HepG2 (cell line): ENCODE measurements around the gene RNASE7. TPM values are rescaled to one million over a fixed set of nuclear protein-coding genes. Genes with fewer than 3 reads are reported as not detected.

Source experiments
- HDAC1 ChIP-seq: sonication (generic); formaldehyde crosslinking; IDR thresholded peaks from 2 replicates; pipeline ENCODE4 v1.5.1; 2020; ENCODE audit warnings: mild to moderate bottlenecking, missing genetic modification reagents
- HOXA3 ChIP-seq: sonication (generic); formaldehyde crosslinking; IDR thresholded peaks from 2 replicates; pipeline ENCODE4 v1.5.0; 2020; ENCODE audit warnings: missing genetic modification reagents
- JDP2 ChIP-seq: sonication (generic); formaldehyde crosslinking; IDR thresholded peaks from 2 replicates; pipeline ENCODE4 v1.8.1; 2022; ENCODE audit warnings: missing genetic modification reagents, borderline replicate concordance
- KAT8 ChIP-seq: IDR thresholded peaks from 2 replicates; pipeline ENCODE4 v1.6.1; 2016; ENCODE audit warnings: missing genetic modification reagents, missing compliant biosample characterization
- MEIS1 ChIP-seq: sonication (generic); formaldehyde crosslinking; IDR thresholded peaks from 2 replicates; pipeline ENCODE4 v1.9.0; 2021; ENCODE audit warnings: mild to moderate bottlenecking, missing genetic modification reagents, moderate library complexity, borderline replicate concordance
- ZFP90 ChIP-seq: sonication (generic); formaldehyde crosslinking; IDR thresholded peaks from 2 replicates; pipeline ENCODE4 v1.8.0; 2022; ENCODE audit warnings: missing genetic modification reagents, mild to moderate bottlenecking, inconsistent platforms, borderline replicate concordance
- ZFYVE20 ChIP-seq: sonication (generic); formaldehyde crosslinking; IDR thresholded peaks from 2 replicates; pipeline ENCODE4 v1.8.0; 2023; ENCODE audit warnings: low read depth, mild to moderate bottlenecking, moderate library complexity, missing genetic modification reagents, borderline replicate concordance
- ZMYM3 ChIP-seq: sonication (generic); formaldehyde crosslinking; IDR thresholded peaks from 2 replicates; pipeline ENCODE4 v1.5.1; 2020; ENCODE audit warnings: mild to moderate bottlenecking, missing genetic modification reagents
- ZNF430 ChIP-seq: sonication (generic); formaldehyde crosslinking; IDR thresholded peaks from 2 replicates; pipeline ENCODE4 v1.9.0; 2021; ENCODE audit warnings: mild to moderate bottlenecking, missing genetic modification reagents
- ZNF569 ChIP-seq: sonication (generic); formaldehyde crosslinking; IDR thresholded peaks from 2 replicates; pipeline ENCODE4 v1.5.0; 2020; ENCODE audit warnings: mild to moderate bottlenecking, missing genetic modification reagents, moderate library complexity, borderline replicate concordance
- ZNF766 ChIP-seq: sonication (generic); formaldehyde crosslinking; IDR thresholded peaks from 2 replicates; pipeline ENCODE4 v1.5.0; 2020; ENCODE audit warnings: missing genetic modification reagents, borderline replicate concordance
- ZNF792 ChIP-seq: IDR thresholded peaks from 2 replicates; pipeline ENCODE4 v1.6.1; 2016
- polyA plus RNA-seq, 8 experiments: library from polyadenylated mRNA; depleted of rRNA in 3 of 8; stranded (reverse) in 7 of 8; unstranded in 1 of 8; fragments of >200 nt; fragmentation: Illumina TruSeq in 4 of 8; extraction: Trizol in 4 of 8; gene quantifications; 2 replicates each; pipeline versions ENCODE4 v1.2.1 to v1.2.3, GENCODE V29; 2011 to 2016; ENCODE audit warnings: low read depth in 4 of 8, missing spikeins in 1 of 8, mixed read lengths in 1 of 8; ENCODE audit not compliant: insufficient read depth in 1 of 8
- total RNA-seq, 5 experiments: library from RNA; depleted of rRNA; stranded (reverse); fragments of >200 nt; fragmentation: Illumina TruSeq; extraction: Trizol; gene quantifications; 2 replicates each; pipeline ENCODE4 v1.2.3, GENCODE V29; 2016; ENCODE audit warnings: low read depth in 1 of 5
- TF ChIP-seq, protein P1 (sequence below): IDR thresholded peaks from 2 replicates; pipeline ENCODE4 v1.6.1; 2016; ENCODE audit warnings: mild to moderate bottlenecking
- TF ChIP-seq, protein P2 (sequence below): sonication (generic); formaldehyde crosslinking; IDR thresholded peaks from 2 replicates; pipeline ENCODE4 v1.4.0; 2020; ENCODE audit warnings: missing genetic modification reagents
- TF ChIP-seq, protein P3 (sequence below): IDR thresholded peaks from 2 replicates; pipeline ENCODE4 v1.6.1; 2018; ENCODE audit warnings: missing genetic modification reagents
- TF ChIP-seq, protein P4 (sequence below): sonication (generic); formaldehyde crosslinking; conservative IDR thresholded peaks from 2 replicates; pipeline ENCODE4 v1.8.0; 2022; ENCODE audit warnings: mild to moderate bottlenecking, moderate library complexity, missing genetic modification reagents
- TF ChIP-seq, protein P5 (sequence below): sonication (generic); formaldehyde crosslinking; IDR thresholded peaks from 2 replicates; pipeline ENCODE4 v1.4.0; 2020; ENCODE audit warnings: missing genetic modification reagents, borderline replicate concordance

Gene RNASE7
- total and polyA plus RNA-seq, 2 of the 13 experiments (the other 11 are each of a cell fraction or from before 2014, with no cell fraction given): 0.04 TPM; not detected in 1

DNA sequence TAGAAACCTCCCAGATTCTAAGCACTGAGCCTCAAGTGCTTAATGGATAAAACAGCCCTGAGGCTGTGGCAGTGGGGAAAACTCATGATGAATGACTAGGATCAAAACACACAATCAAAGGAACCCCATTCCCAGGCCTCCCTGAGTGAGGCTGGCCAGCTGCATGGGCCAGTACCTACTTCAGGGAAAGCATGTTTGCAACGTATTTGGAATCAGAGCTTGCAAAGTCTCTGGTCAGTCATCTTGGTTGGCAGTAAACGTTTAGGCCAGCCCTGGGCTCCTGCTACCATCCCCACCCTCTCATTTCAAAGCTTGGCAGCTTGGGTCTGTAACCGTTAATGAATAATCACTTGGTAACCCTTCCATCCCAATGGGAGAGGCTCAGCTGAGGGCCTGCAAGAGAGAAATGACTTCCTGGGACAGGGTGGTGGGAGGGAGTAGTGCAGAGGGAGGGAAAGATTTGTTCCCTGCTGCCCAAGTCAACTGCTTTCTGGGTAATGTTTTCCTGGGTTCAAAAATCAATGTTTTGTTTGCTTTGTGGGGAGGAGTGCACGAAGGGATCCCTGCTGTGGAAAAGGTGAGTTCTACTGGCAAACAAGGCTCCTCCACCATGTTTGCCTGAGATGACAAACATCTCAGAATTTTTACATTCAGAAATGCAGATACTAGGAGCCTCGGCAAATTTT is 13.4 kb downstream of the RNASE7 start (continued):
- TF ChIP-seq, protein P1, sequence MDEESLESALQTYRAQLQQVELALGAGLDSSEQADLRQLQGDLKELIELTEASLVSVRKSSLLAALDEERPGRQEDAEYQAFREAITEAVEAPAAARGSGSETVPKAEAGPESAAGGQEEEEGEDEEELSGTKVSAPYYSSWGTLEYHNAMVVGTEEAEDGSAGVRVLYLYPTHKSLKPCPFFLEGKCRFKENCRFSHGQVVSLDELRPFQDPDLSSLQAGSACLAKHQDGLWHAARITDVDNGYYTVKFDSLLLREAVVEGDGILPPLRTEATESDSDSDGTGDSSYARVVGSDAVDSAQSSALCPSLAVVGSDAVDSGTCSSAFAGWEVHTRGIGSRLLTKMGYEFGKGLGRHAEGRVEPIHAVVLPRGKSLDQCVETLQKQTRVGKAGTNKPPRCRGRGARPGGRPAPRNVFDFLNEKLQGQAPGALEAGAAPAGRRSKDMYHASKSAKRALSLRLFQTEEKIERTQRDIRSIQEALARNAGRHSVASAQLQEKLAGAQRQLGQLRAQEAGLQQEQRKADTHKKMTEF (CRISPR knock-in tag): peak; percentile 80
- TF ChIP-seq MEIS1 (CRISPR knock-in tag): peak; percentile 94
- TF ChIP-seq, protein P2, sequence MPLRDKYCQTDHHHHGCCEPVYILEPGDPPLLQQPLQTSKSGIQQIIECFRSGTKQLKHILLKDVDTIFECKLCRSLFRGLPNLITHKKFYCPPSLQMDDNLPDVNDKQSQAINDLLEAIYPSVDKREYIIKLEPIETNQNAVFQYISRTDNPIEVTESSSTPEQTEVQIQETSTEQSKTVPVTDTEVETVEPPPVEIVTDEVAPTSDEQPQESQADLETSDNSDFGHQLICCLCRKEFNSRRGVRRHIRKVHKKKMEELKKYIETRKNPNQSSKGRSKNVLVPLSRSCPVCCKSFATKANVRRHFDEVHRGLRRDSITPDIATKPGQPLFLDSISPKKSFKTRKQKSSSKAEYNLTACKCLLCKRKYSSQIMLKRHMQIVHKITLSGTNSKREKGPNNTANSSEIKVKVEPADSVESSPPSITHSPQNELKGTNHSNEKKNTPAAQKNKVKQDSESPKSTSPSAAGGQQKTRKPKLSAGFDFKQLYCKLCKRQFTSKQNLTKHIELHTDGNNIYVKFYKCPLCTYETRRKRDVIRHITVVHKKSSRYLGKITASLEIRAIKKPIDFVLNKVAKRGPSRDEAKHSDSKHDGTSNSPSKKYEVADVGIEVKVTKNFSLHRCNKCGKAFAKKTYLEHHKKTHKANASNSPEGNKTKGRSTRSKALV: 0 out of 2 replicates have a peak, but pooled peaks have one; percentile 21
- TF ChIP-seq ZNF766: peak; percentile 75; the same call in 1 of the 2 replicates
- TF ChIP-seq, protein P3, sequence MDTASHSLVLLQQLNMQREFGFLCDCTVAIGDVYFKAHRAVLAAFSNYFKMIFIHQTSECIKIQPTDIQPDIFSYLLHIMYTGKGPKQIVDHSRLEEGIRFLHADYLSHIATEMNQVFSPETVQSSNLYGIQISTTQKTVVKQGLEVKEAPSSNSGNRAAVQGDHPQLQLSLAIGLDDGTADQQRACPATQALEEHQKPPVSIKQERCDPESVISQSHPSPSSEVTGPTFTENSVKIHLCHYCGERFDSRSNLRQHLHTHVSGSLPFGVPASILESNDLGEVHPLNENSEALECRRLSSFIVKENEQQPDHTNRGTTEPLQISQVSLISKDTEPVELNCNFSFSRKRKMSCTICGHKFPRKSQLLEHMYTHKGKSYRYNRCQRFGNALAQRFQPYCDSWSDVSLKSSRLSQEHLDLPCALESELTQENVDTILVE (CRISPR knock-in tag): no peak
- peak; percentile 85 for TF ChIP-seq ZNF792 (CRISPR knock-in tag)
- TF ChIP-seq JDP2: no peak
- no peak; the same call in 1 of the 2 replicates for TF ChIP-seq ZNF569 (CRISPR knock-in tag)
- TF ChIP-seq KAT8 (CRISPR knock-in tag): peak; percentile 79
- peak; percentile 93 for TF ChIP-seq HOXA3 (CRISPR knock-in tag)
- peak; percentile 78 for TF ChIP-seq ZMYM3 (CRISPR knock-in tag)
- TF ChIP-seq ZNF430 (CRISPR knock-in tag): peak; percentile 83; the same call in 1 of the 2 replicates
- TF ChIP-seq ZFYVE20 (CRISPR knock-in tag): no peak
- TF ChIP-seq, protein P4, sequence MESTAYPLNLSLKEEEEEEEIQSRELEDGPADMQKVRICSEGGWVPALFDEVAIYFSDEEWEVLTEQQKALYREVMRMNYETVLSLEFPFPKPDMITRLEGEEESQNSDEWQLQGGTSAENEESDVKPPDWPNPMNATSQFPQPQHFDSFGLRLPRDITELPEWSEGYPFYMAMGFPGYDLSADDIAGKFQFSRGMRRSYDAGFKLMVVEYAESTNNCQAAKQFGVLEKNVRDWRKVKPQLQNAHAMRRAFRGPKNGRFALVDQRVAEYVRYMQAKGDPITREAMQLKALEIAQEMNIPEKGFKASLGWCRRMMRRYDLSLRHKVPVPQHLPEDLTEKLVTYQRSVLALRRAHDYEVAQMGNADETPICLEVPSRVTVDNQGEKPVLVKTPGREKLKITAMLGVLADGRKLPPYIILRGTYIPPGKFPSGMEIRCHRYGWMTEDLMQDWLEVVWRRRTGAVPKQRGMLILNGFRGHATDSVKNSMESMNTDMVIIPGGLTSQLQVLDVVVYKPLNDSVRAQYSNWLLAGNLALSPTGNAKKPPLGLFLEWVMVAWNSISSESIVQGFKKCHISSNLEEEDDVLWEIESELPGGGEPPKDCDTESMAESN (CRISPR knock-in tag): peak; percentile 75; the same call in 1 of the 2 replicates
- peak; percentile 67; the same call in 1 of the 2 replicates for TF ChIP-seq ZFP90 (CRISPR knock-in tag)
- TF ChIP-seq HDAC1: peak; percentile 69; the same call in 1 of the 2 replicates
- TF ChIP-seq, protein P5, sequence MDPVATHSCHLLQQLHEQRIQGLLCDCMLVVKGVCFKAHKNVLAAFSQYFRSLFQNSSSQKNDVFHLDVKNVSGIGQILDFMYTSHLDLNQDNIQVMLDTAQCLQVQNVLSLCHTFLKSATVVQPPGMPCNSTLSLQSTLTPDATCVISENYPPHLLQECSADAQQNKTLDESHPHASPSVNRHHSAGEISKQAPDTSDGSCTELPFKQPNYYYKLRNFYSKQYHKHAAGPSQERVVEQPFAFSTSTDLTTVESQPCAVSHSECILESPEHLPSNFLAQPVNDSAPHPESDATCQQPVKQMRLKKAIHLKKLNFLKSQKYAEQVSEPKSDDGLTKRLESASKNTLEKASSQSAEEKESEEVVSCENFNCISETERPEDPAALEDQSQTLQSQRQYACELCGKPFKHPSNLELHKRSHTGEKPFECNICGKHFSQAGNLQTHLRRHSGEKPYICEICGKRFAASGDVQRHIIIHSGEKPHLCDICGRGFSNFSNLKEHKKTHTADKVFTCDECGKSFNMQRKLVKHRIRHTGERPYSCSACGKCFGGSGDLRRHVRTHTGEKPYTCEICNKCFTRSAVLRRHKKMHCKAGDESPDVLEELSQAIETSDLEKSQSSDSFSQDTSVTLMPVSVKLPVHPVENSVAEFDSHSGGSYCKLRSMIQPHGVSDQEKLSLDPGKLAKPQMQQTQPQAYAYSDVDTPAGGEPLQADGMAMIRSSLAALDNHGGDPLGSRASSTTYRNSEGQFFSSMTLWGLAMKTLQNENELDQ (CRISPR knock-in tag): no peak
